ENCODE data around the gene TMOD2. TPM values are rescaled to one million over a fixed set of nuclear protein-coding genes. Genes with fewer than 3 reads are reported as not detected.
A peak's percentile ranks its signal among the peaks of the same experiment; 100 is the strongest.

The TMOD2 gene
- total RNA-seq, 1 donor from 2014 or later = 29.2 TPM

DNA sequence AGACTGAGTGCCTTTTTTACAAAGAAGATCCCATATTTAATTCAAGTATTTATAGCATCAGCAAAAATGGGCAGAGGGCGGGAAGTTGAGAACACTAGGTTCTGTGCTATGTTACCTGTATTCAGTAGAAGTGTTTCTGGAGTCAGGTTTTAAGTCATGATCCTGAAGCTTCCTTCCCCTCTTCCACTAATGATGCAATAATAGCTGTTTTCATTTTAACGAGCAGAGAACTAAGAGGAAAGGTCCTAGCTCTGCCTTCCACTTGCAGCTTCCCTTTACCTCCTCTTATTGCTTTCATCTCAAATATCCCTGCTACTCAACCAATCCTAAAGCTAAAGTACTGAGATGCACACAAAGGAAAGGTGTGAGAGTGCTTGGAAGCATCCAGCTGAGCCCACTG is 61.2 kb downstream of the TMOD2 start:
- no peak for DNase-seq (ENCODE audit: low read depth in 2 of 2)

DNA sequence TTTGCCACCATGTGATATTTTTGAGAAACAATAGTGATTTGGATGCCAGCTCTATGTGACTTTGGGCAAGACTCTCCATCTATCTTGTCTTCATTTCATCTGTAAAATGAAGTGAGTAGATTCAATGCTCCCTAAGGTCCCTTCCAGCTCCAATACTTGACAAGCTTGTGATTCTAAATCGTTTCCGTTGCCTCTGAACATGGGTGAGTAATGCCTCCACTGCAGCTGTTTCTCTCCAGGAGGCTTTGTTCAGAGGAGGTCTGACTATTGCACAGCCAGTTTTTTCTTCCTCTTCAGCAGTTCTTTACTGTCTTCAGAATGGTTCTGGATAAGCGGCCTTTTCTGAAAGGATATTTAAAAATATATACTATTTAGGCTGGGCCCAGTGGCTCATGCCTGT is 63.2 kb downstream of the TMOD2 start:
- DNase-seq (ENCODE audit: low read depth in 2 of 2) = no peak

- peak; percentile 8 to 71 for DNase-seq (ENCODE audit: low read depth in 2 of 2)
These were observed 65.2 kb downstream of the TMOD2 start for GRCh38 chr15:51816611-51817010.

DNA sequence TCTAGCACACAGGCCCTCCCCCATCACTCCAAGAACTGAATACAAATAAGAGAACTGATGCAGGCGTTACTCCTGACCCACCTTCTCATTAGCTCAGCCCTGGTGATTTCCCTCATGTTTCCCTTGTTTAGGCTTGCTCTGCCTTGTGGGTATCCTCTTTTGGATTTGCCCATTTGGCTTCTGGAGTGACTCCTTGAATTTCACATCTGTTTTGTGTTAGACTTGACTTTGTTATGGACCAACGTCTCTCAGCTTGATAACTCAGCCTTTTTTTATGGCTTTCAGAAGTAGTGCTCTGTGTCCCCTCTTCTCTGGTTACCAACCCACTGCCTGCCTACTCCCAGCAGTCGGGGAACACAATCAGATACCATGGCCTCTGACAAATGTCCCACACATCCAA is 66.8 kb downstream of the TMOD2 start:
- DNase-seq (ENCODE audit: low read depth in 2 of 2) = no peak

GRCh38 chr15:51825698-51826097 is 74.3 kb downstream of the TMOD2 start:
- peak in 1 of 2 donors; percentile 29 for DNase-seq (ENCODE audit: low read depth in 2 of 2)

- DNase-seq (ENCODE audit: low read depth in 2 of 2) = no peak
These were observed 77.4 kb downstream of the TMOD2 start for GRCh38 chr15:51828621-51829375.

DNA sequence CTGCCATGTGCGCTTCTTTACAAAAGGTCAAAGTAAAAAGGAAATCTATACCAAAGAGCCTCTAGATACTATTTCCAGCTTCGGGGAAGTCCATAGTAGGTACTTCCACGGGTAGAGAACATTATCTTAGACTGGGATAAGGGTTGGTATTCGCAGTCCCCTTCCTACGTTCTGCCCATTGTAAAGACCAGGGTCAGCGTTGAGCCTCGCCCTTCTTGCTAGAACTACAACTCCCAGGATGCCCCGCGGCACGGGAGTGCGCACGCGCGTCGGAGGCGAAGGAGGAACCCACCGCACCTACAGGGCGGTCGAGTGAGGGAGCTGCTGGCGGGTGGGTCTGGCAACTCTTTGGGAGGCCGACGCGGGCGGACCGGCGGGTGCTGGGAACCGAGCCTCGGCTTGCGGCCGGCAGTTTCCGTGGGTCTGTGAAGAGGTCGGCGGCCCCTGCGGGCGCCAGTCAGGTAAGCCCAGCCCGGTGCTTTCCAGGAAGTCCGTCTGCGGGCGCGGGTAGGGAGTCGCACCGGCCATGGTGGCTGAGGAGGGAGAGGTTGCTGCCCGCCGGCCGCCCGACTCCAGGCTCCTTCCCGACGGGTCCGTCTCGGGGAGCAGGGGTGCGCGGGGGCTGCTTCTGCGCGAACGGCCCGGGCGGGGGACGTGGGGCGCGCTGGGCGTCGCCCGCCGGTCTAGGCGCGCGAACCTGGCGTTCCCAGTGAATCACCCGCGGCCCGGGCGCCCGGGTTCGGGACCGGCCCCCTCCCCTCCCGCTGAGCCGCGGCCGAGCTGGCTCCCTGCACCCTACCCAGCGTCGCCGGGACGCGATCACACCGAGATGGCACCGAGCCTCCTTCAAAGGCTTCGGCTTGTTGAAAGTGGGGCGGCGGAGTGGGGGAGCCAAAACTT is 78.2 kb downstream of the TMOD2 start, which contains the start of gene TMOD3:
TSS of gene TMOD3 (plus strand) at position 278 of the 900 bp plus-strand sequence. CDS start 33,232 bp downstream, outside the sequence.
- DNase-seq (ENCODE audit: low read depth in 2 of 2) = peak; percentile 90 to 94

GRCh38 chr15:51830276-51830806 is 78.9 kb downstream of the TMOD2 start:
- peak; percentile 48 to 64 for DNase-seq (ENCODE audit: low read depth in 2 of 2)

DNA sequence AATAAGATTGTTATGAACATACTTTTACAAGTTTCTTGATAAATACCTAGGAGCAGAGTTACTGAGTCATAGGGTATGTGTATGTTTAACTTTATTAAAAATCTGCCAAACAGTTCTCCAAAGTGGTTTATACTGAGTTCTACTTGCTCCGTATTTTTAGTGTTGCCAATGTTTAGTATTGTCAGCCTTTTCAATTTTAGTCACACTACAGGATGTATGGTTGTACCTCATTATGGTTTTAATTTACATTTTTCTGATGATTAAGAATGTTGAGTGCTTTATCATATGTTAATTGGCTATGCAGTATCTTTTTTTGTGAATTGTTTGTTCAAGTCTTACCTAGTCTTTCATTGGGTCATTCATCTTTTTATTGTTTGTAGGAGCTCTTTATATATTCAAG is 82.4 kb downstream of the TMOD2 start:
- no peak for DNase-seq (ENCODE audit: low read depth in 2 of 2)

DNA sequence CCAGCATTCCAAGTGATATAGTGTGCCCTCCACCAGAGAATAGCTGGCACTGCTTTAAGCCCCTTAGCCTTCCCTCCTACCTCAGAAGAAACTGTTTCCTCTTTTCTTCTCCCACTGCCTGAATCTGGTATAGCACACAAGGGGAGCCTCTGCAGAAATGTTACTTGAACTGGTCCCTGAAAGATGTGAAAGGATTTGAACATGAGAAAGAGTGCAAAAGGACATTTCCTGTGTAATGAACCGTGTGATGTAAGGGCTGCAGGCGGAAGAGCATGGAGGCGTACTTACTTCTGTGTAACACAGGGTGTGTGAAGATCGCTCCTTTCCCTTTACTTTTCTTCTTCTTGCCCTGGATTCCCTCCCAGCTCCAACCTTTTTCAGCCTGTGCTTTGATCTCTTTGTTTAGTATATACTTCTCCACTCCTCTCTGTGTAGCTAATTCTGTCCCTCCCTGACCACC is 86.4 kb downstream of the TMOD2 start:
- DNase-seq (ENCODE audit: low read depth in 2 of 2) = peak; percentile 52 to 77

GRCh38 chr15:51838270-51838669 is 86.9 kb downstream of the TMOD2 start:
- DNase-seq (ENCODE audit: low read depth in 2 of 2) = no peak

GRCh38 chr15:51840692-51841091 is 89.3 kb downstream of the TMOD2 start:
- no peak for DNase-seq (ENCODE audit: low read depth in 2 of 2)

- peak; percentile 76 to 78 for DNase-seq (ENCODE audit: low read depth in 2 of 2)
These were observed 90.1 kb downstream of the TMOD2 start for GRCh38 chr15:51841406-51842040.

DNA sequence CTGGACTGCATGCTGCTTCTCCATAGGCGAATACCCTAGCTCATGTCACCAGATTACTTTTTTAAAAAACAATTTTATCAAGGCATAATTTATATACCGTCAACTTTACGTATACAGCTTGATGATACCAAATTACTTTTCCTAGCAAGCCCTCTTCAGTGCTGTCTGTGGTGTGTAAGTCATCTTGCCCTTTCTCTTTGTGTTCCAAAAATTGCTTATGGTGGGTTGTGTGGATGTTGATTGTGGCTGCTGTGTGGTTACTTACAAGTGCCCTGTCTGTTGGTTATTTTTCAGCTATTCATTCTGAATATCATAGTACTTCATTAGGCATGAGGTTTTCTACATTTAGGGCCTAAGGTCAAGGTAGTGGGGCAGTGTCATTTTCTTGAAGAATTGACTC is 90.9 kb downstream of the TMOD2 start:
- DNase-seq (ENCODE audit: low read depth in 2 of 2) = no peak

DNA sequence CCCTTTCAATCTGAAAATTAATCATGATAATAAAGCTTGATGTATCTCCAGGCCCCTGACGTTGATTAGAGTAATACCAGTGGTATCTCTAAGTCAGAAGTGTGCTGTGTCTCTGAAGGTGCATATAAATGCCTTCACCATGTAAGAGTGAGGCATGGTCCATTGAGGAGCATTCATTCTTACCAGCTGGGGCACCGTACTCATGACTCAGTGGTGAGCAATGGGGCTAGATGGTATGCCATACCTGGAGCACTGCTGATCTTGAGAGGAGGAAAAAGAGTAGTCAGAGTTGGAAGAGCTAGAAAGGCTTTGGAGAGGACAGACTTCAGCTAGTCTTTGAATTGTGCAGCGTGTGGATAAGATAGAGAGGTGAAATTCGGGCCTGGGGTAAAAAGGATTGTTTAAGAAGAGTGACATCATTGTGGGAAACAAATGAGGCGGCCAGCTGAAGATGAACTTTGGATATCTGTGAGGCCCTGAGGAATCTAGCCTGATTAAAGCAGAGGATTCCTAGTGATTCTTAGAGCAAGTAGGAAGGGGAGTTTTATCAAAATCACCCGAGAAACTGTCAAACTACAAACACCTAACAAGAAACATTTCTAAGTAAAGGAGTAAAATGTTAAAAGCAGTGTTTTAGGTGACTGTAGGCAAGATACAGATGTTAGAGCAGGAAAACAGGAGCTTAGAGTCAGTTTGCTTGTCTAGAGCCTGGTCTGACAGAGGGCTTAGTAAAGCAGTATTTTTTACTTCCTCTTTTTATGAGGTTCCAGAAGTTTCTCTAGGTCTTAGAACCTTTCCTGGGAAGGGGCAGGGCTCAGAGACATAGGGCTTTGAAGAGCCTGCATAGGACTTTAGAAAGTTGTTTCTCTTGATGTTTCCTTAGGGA is 91.7 kb downstream of the TMOD2 start:
- DNase-seq (ENCODE audit: low read depth in 2 of 2) = peak in 1 of 2 donors; percentile 70

- DNase-seq (ENCODE audit: low read depth in 2 of 2) = peak; percentile 24 to 33
These were observed 93.5 kb downstream of the TMOD2 start for GRCh38 chr15:51844747-51845426.

DNA sequence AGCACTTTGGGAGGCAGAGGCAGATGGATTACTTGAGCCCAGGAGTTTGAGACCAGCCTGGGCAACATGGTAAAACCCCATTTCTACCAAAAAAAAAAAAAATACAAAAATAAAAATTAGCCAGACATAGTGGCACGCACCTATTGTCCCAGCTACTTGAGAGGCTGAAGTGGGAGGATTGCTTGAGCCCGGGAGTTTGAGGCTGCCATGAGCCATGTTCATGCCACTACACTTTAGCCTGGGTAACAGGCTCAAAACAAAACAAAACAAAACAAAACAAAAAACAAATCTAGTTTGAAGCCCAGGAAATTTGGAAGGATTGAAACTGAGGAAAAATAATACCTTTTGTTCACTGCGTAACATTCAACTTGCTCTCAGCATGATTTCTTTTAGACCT is 94.7 kb downstream of the TMOD2 start:
- DNase-seq (ENCODE audit: low read depth in 2 of 2) = no peak

DNA sequence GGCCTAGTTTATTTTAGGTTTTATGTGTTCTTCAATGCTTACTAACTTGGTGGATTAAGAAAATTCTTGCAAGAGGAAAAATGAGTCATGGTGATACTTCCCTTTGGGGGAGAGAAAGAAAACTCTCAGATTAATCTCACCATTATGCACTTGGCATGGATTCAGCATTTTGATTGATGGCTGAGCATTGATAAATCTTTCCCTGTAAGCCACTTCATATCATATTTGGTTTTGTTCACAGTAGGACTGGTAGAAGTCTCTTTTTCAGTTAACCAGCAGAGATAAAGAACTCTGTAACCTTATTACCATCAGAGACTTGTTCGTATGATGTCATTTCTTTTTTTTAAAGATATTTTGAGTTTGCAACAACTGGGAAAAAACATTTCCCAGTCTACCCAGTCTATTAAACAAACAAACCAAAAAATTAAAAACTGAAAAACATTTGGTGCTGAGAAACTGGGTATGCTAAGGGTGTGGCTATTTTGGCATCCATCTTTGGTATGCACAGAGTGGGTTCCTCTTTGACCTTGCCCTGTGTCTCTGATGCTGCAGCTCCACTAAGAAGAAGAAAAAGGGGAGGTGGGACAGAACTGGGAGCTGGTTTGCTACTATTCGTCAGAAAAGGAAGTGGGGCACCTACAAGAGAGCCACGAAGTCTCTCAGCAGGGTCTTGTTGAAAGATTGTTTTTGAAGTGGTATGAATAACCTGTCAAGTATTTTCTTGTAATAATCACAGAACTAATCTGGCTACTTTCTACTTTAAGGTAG is 95.2 kb downstream of the TMOD2 start:
- DNase-seq (ENCODE audit: low read depth in 2 of 2) = peak; percentile 65 to 93

GRCh38 chr15:51848811-51849210 is 97.4 kb downstream of the TMOD2 start:
- peak; percentile 38 to 50 for DNase-seq (ENCODE audit: low read depth in 2 of 2)
